IMR-90 (cell line): ENCODE results near the gene COL5A1.

ENCODE experiments used
- BHLHE40 ChIP-seq: fragments of 150-350 bp; IDR thresholded peaks from 2 replicates; pipeline ENCODE4 v1.6.1; 2016; ENCODE audit warnings: mild to moderate bottlenecking, low read depth, low read length
- CTCF ChIP-seq: conservative IDR thresholded peaks from 2 replicates; pipeline ENCODE4 v1.5.1; 2012; ENCODE audit warnings: mild to moderate bottlenecking, low read depth, low read length, improper control_type of control experiment
- MXI1 ChIP-seq: IDR thresholded peaks from 2 replicates; pipeline ENCODE4 v1.6.1; 2012; ENCODE audit warnings: low read depth, mild to moderate bottlenecking, low read length, moderate library complexity, borderline replicate concordance
- POLR2A ChIP-seq: IDR thresholded peaks from 2 replicates; pipeline ENCODE4 v1.6.1; 2012; ENCODE audit warnings: mild to moderate bottlenecking, low read depth, low read length

GRCh38 chr9:134636149-134636507 is 5.5 kb upstream of the COL5A1 start:
- no peak for TF ChIP-seq POLR2A
- TF ChIP-seq MXI1 = no peak
- TF ChIP-seq BHLHE40 = no peak
- no peak for TF ChIP-seq CTCF
